ENCODE results near the gene TSR3. TPM values are rescaled to one million over a fixed set of nuclear protein-coding genes. Genes with fewer than 3 reads are reported as not detected.
A peak's percentile ranks its signal among the peaks of the same experiment; 100 is the strongest.

The TSR3 gene
- total and polyA plus RNA-seq, 2 donors (not counting 1 experiment from before 2014, with no cell fraction given), result 35.7 to 43.7 TPM

DNA sequence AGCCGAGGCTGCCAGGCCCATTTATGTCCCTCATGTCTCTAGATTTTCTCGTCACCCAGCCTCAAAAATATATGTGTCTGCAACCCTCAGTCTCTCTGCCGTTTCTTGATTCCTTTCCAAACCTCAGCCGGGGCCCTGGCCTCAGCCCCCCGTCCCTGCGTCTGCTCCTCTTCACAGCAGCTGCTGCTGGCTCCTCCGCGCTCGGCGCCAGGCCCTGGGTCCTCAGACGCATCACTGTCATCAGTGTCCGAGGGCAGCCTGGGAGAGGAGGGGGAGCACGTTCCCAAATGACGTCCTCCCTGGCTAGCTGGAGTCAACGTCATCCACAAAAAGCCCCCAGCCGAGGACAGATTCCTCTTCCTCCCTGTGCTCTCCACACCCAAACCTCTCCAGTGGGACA lies 2.3 kb downstream of the TSR3 start:
- no peak for TF ChIP-seq EZH2 (IDR thresholded peaks at IDR 0.05; ENCODE audit: borderline replicate concordance, insufficient read depth, low read depth, low read length, poor library complexity, severe bottlenecking)
- TF ChIP-seq, protein P1, sequence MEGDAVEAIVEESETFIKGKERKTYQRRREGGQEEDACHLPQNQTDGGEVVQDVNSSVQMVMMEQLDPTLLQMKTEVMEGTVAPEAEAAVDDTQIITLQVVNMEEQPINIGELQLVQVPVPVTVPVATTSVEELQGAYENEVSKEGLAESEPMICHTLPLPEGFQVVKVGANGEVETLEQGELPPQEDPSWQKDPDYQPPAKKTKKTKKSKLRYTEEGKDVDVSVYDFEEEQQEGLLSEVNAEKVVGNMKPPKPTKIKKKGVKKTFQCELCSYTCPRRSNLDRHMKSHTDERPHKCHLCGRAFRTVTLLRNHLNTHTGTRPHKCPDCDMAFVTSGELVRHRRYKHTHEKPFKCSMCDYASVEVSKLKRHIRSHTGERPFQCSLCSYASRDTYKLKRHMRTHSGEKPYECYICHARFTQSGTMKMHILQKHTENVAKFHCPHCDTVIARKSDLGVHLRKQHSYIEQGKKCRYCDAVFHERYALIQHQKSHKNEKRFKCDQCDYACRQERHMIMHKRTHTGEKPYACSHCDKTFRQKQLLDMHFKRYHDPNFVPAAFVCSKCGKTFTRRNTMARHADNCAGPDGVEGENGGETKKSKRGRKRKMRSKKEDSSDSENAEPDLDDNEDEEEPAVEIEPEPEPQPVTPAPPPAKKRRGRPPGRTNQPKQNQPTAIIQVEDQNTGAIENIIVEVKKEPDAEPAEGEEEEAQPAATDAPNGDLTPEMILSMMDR (IDR thresholded peaks at IDR 0.05), result no peak
- Histone ChIP-seq H2AFZ (ENCODE audit: insufficient read depth, low read depth, low read length, poor library complexity, severe bottlenecking) (no peak overlapping the region), H3K9ac (ENCODE audit: low read length) (no peak overlapping the region), H3K9me3 (ENCODE audit: control extremely low read depth in 1 of 3, control insufficient read depth in 2 of 3, insufficient read depth in 1 of 3, low read length in 2 of 3) (no peaks in the 10 kb centered on the region), H4K20me1 (ENCODE audit: control insufficient read depth, insufficient read depth, low read length, poor library complexity, severe bottlenecking) (peaks cover 37% of the 10 kb centered on the region), H3K36me3 (replicated peaks in 1 of 2; ENCODE audit: control extremely low read depth in 1 of 2, control insufficient read depth in 1 of 2, extremely low read depth in 1 of 2, insufficient read depth in 2 of 2, low read length in 1 of 2) (peaks cover 0 to 27% of the 10 kb centered on the region in 2 experiments), H3K27me3 (replicated peaks in 1 of 4; ENCODE audit: control extremely low read depth in 1 of 4, control insufficient read depth in 3 of 4, insufficient read depth in 4 of 4, low read length in 3 of 4) (no peaks in the 10 kb centered on the region), H3K79me2 (ENCODE audit: control insufficient read depth, insufficient read depth, low read length) (peaks cover 39% of the 10 kb centered on the region), H3K4me3 (ENCODE audit: control extremely low read depth in 1 of 5, extremely low read depth in 1 of 5, insufficient read depth in 1 of 5, low read depth in 2 of 5, low read length in 4 of 5) (no peak overlapping the region), H3K4me1 (ENCODE audit: control insufficient read depth in 2 of 2, insufficient read depth in 2 of 2, low read length in 2 of 2) (peaks cover 17 to 21% of the 10 kb centered on the region in 2 donors), H3K27ac (ENCODE audit: low read length in 2 of 2) (no peak overlapping the region), H3K4me2 (replicated peaks; ENCODE audit: low read depth, low read length, poor library complexity, severe bottlenecking) (no peak overlapping the region)
- ATAC-seq (ENCODE audit: low read depth) (no peak), DNase-seq (no peak)
- intact Hi-C loops (cut with micrococcal nuclease), result loop anchor here (10.0 kb wide), 1 partner anchor 265 kb away; the partner anchor contains the start of genes CRAMP1 and IFT140
- WGBS (ENCODE audit: insufficient coverage), result 96% methylated on average over 11 of the region's 16 CpGs
- no peaks in the 10 kb centered on the region for H3K9me3 Mint-ChIP-seq (ENCODE audit: insufficient read depth)
- peaks cover 33% of the 10 kb centered on the region for H3K4me1 Mint-ChIP-seq
- POLR2A ChIA-PET, result no interaction called here
- H3K27ac Mint-ChIP-seq, result peak overlapping the region; percentile 41
- CTCF ChIA-PET, result interaction anchor here (0.9 kb wide), 1 partner anchor 12 kb away, joined by 3 read pairs; no protein-coding TSS in a partner anchor
- H3K27me3 Mint-ChIP-seq, result no peaks in the 10 kb centered on the region
- H3K4me3 Mint-ChIP-seq, result no peak overlapping the region

DNA sequence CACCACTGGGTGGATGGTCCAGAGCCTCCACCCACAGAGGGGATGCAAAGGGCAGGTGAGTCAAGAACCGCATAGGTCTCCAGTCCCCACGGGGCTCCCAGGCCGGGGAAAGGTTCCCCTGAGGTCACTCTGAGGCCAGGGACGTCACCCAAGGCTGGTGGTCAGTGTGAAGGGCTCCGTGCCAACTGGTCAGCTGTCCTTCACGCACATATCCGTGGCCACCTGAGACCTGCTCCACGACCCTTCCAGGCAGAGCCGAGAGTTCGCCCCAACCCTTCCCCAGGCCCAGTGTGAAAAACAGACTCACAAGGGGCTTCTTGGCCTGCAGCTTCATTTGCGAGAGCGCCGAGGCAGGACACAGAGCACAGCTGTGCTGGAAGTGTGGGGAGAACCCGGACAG lies 2.8 kb downstream of the TSR3 start:
- Histone ChIP-seq H4K20me1 (ENCODE audit: control insufficient read depth, insufficient read depth, low read length, poor library complexity, severe bottlenecking) (peaks cover 36% of the 10 kb centered on the region), H3K27me3 (replicated peaks in 1 of 4; ENCODE audit: control extremely low read depth in 1 of 4, control insufficient read depth in 3 of 4, insufficient read depth in 4 of 4, low read length in 3 of 4) (no peaks in the 10 kb centered on the region), H3K4me1 (ENCODE audit: control insufficient read depth in 2 of 2, insufficient read depth in 2 of 2, low read length in 2 of 2) (peaks cover 17 to 21% of the 10 kb centered on the region in 2 donors), H3K4me3 (ENCODE audit: control extremely low read depth in 1 of 5, extremely low read depth in 1 of 5, insufficient read depth in 1 of 5, low read depth in 2 of 5, low read length in 4 of 5) (no peak overlapping the region), H3K9ac (ENCODE audit: low read length) (no peak overlapping the region), H3K36me3 (replicated peaks in 1 of 2; ENCODE audit: control extremely low read depth in 1 of 2, control insufficient read depth in 1 of 2, extremely low read depth in 1 of 2, insufficient read depth in 2 of 2, low read length in 1 of 2) (peaks cover 0 to 27% of the 10 kb centered on the region in 2 experiments), H3K4me2 (replicated peaks; ENCODE audit: low read depth, low read length, poor library complexity, severe bottlenecking) (no peak overlapping the region), H3K9me3 (ENCODE audit: control extremely low read depth in 1 of 3, control insufficient read depth in 2 of 3, insufficient read depth in 1 of 3, low read length in 2 of 3) (no peaks in the 10 kb centered on the region), H2AFZ (ENCODE audit: insufficient read depth, low read depth, low read length, poor library complexity, severe bottlenecking) (no peak overlapping the region), H3K79me2 (ENCODE audit: control insufficient read depth, insufficient read depth, low read length) (peaks cover 35% of the 10 kb centered on the region), H3K27ac (ENCODE audit: low read length in 2 of 2) (no peak overlapping the region)
- no peaks in the 10 kb centered on the region for H3K27me3 Mint-ChIP-seq
- TF ChIP-seq EZH2 (IDR thresholded peaks at IDR 0.05; ENCODE audit: borderline replicate concordance, insufficient read depth, low read depth, low read length, poor library complexity, severe bottlenecking), result no peak
- TF ChIP-seq, protein P1 (IDR thresholded peaks at IDR 0.05), result no peak
- peak overlapping the region; percentile 26 for H3K4me3 Mint-ChIP-seq
- 95% methylated on average over 14 of the region's 14 CpGs for WGBS (ENCODE audit: insufficient coverage)
- ATAC-seq (ENCODE audit: low read depth) (no peak), DNase-seq (no peak)
- ChIA-PET CTCF (interaction anchor here (0.9 kb wide), 1 partner anchor 11 kb away, joined by 3 read pairs; no protein-coding TSS in a partner anchor), POLR2A (no interaction called here)
- H3K9me3 Mint-ChIP-seq (ENCODE audit: insufficient read depth), result no peaks in the 10 kb centered on the region
- intact Hi-C loops (cut with micrococcal nuclease), result loop anchor here (10.0 kb wide), 1 partner anchor 266 kb away; the partner anchor contains the start of genes CRAMP1 and IFT140
- peak overlapping the region; percentile 41 for H3K27ac Mint-ChIP-seq
- H3K4me1 Mint-ChIP-seq, result peaks cover 34% of the 10 kb centered on the region

All from B cell (primary cell).